ENCODE results near the gene KCNJ15.

- no peak for TF ChIP-seq POLR2AphosphoS5 (IDR thresholded peaks at IDR 0.05)
- TF ChIP-seq CTCF (IDR thresholded peaks at IDR 0.05 in 8 of 11, conservative IDR thresholded peaks at IDR 0.05 in 3 of 11), result no peak
These were observed 93.9 kb downstream of the KCNJ15 start for GRCh38 chr21:38350684-38351083.

All from spleen (tissue), 7 donors.